Fibroblast of skin of back (primary cell): ENCODE measurements around the gene INPP4B.
A peak's percentile ranks its signal among the peaks of the same experiment; 100 is the strongest.

ENCODE experiments used
- DNase-seq: peaks from one replicate; pipeline ENCODE4 v3.0.0-alpha.2; 2013

INPP4B gene

GRCh38 chr4:142194905-142195304 is 651.2 kb downstream of the INPP4B start:
- DNase-seq: no peak

GRCh38 chr4:142191901-142192300 is 654.2 kb downstream of the INPP4B start:
- no peak for DNase-seq

GRCh38 chr4:142181021-142181420 is 665.1 kb downstream of the INPP4B start:
- DNase-seq: no peak

GRCh38 chr4:142169216-142169615 is 676.9 kb downstream of the INPP4B start:
- DNase-seq: peak; percentile 15

GRCh38 chr4:142168181-142168580 is 677.9 kb downstream of the INPP4B start:
- DNase-seq: peak; percentile 41

GRCh38 chr4:142164767-142165500 is 681.2 kb downstream of the INPP4B start:
- no peak for DNase-seq

GRCh38 chr4:142161086-142161485 is 685.0 kb downstream of the INPP4B start:
- no peak for DNase-seq

GRCh38 chr4:142160509-142160908 is 685.6 kb downstream of the INPP4B start:
- no peak for DNase-seq

GRCh38 chr4:142158980-142159379 is 687.1 kb downstream of the INPP4B start:
- no peak for DNase-seq

GRCh38 chr4:142156256-142156655 is 689.8 kb downstream of the INPP4B start:
- no peak for DNase-seq

- no peak for DNase-seq
These were observed 690.8 kb downstream of the INPP4B start for GRCh38 chr4:142155347-142155746.

- DNase-seq: no peak
These were observed 695.6 kb downstream of the INPP4B start for GRCh38 chr4:142150483-142150882.

GRCh38 chr4:142144813-142145212 is 701.3 kb downstream of the INPP4B start:
- no peak for DNase-seq

- DNase-seq: no peak
These were observed 703.6 kb downstream of the INPP4B start for GRCh38 chr4:142142366-142143054.

GRCh38 chr4:142141224-142141623 is 704.9 kb downstream of the INPP4B start:
- no peak for DNase-seq

- no peak for DNase-seq
These were observed 715.4 kb downstream of the INPP4B start for GRCh38 chr4:142130666-142131065.

GRCh38 chr4:142129931-142130330 is 716.2 kb downstream of the INPP4B start:
- DNase-seq: no peak

GRCh38 chr4:142129473-142129872 is 716.6 kb downstream of the INPP4B start:
- DNase-seq: no peak

GRCh38 chr4:142128529-142128928 is 717.6 kb downstream of the INPP4B start:
- DNase-seq: peak; percentile 3

- peak; percentile 60 for DNase-seq
These were observed 719.1 kb downstream of the INPP4B start for GRCh38 chr4:142126890-142127497.

GRCh38 chr4:142124874-142125273 is 721.2 kb downstream of the INPP4B start:
- no peak for DNase-seq

- DNase-seq: peak; percentile 6
These were observed 724.4 kb downstream of the INPP4B start for GRCh38 chr4:142121448-142122350.

GRCh38 chr4:142120921-142121320 is 725.2 kb downstream of the INPP4B start:
- DNase-seq: no peak
